GM19043 (cell line): ENCODE measurements around the gene INSIG2.
A peak's percentile ranks its signal among the peaks of the same experiment; 100 is the strongest.

Source experiments
- ATAC-seq: cut with Tn5 transposase; IDR thresholded peaks from one replicate; pipeline ENCODE4 v1.9.1; 2021; ENCODE audit warnings: low read depth; ENCODE audit not compliant: unreplicated experiment

Gene INSIG2

GRCh38 chr2:118097657-118098056 lies 9.4 kb downstream of the INSIG2 start:
- ATAC-seq, result no peak

GRCh38 chr2:118098307-118099030 lies 10.2 kb downstream of the INSIG2 start:
- no peak for ATAC-seq

DNA sequence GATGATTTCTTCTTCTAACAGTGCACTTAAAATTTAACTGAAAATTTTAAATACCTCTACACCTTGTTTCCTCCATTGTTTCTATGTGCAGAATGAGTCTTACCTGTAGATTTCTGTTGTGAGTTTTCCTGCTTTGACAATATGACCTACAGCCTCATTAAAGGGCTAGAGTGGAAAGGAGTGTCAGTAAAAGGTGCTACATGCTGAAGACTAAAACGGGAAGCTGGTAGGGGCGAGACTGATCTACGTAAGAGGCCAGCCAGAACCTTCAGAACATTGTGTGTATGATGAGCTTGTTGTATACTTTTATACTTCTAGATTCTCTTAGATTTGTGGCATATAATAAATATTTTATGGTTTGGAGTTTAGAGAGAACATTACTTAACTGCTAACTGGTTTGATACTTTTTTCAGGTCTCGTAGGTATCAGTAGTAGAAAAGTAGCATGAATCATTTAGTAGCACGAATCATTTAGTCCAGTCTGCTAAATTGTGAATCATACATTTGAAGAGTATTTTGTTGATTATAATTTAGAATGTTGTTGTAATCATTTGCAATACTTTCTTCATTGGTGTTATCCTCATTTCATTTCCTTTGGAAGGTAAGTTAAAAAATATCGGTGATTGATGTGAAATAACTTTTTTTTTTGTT lies 14.3 kb downstream of the INSIG2 start:
- ATAC-seq, result no peak

GRCh38 chr2:118103951-118104940 lies 16.0 kb downstream of the INSIG2 start:
- ATAC-seq, result peak; percentile 97

- ATAC-seq, result no peak
These were observed 17.2 kb downstream of the INSIG2 start for GRCh38 chr2:118105497-118105896.

GRCh38 chr2:118106926-118107325 lies 18.7 kb downstream of the INSIG2 start:
- no peak for ATAC-seq

- no peak for ATAC-seq
These were observed 22.0 kb downstream of the INSIG2 start for GRCh38 chr2:118110310-118110709.

DNA sequence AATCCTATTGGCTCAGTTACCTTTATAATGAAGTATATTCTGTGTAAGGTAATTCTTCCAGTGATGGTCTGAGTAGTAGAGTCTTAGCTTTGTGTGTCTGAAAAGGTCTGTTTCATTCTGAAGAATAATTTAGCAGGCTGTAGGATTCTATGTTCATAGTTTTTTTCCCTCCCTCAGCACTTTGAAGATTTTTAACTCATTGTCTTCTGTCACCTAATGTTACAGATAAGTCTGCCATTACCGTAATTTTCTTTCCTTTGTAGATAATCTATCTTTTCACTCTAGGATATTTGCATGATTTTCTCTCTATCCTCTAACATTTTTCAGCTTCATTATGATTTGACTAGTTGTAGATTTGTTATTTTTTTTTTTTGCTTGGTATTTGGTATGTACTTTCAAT lies 22.7 kb downstream of the INSIG2 start:
- ATAC-seq, result no peak

DNA sequence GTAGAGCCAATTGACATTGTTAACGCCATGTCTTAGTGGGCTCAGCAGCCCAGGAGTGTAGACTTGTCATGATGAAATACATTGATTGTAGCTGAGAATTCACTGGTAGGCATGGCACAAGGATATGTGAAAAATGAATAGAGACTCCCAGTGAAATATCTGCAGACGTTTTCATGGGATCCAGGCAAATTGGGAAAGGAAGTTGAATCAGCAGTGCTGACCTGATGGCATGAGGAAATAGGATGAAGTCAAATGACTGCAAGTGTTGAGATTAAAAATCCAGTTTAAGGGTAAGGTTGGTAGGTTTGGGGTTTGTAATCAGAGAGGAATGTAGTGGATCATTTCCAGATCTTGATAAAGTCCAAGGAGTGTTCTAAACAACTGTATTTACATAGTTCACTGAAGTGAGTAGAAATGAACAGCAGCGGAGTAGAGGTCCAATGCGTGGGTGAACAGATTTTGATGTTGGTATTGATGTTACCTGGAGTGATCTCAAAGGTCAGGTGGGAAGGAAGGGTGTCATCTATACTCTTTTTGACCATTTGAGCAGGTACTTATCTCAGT lies 24.6 kb downstream of the INSIG2 start:
- ATAC-seq, result no peak

DNA sequence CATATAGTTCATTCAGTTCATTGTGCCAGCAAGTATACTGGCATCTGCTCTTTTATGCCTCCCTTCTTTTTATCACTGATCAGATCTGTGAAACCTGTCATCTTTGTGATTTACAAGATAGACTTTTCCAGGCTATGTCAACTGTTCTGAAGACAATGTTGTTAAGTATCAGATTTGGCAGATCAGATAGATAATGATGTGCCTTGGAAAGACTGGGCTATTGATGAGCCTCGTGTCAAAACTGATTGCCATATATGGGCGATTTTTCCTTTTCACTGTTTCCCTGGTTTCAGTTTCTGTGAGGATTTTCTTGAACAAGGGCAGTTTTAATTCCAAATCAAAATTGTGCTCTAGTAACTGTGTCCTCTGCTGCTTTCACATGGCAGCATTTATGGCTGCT lies 26.6 kb downstream of the INSIG2 start:
- ATAC-seq, result no peak

DNA sequence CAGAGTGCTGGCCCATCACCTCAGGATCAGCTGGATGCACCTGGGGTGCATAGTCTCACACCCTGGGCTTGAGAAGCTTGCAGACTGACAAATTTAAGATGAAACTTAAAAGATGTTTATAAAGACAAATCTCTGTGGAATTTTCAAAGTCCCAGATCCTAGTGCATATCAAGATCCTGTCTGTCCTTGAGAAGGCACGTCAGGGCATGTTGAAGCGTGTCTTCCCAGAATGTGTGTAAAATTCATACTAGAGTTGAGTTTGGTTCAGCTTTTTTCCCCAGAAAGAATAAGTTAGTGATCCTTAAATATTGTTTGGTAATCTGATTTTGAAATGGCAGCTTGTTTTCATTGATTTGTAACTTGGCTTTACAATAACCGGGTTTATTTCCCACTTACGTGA lies 27.5 kb downstream of the INSIG2 start:
- no peak for ATAC-seq

DNA sequence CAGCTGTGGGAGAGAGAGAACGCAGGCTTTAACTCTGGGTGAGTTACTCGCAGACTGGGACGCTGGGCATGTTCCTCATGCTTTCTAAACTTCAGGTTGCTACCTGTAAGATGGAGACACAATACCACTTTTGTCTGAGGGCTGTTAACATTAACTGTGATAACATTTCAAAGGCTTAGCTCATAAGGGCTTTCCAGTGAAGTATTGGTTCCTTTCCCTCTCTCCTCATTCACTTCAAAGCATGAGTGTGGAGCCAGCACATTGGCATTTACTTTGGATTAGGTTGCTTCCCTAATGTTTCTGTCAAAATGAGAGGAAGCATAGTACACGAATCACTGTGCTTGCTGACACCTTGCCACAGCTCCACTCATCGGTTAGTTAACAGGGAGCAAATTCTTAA lies 30.2 kb downstream of the INSIG2 start:
- ATAC-seq, result no peak

DNA sequence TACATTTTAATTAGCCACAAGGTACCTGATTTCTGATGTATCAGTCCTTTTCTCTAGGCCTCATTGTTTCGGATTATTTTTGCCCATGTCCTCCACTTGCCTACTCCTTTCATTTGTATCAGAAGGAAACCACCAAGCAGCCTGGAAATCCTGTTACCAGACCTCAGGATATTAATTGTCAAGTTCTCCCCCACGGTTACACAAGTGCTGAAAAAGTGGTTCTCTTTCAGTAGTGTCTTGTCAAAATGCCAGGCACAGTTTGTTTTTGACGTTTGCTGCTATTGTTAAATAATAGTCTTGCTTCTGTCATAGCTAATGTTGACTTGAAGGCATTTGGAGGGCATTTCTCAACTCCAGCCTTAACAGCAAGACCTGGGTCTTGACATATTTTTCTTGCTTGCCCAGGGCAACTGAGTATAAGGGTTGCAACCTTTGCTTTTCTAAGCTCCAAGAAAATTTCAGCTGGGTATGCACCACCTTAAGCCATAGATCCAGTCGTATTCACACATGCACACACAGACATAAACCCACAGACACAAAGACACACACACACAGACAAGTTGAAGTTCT lies 31.0 kb downstream of the INSIG2 start:
- no peak for ATAC-seq

DNA sequence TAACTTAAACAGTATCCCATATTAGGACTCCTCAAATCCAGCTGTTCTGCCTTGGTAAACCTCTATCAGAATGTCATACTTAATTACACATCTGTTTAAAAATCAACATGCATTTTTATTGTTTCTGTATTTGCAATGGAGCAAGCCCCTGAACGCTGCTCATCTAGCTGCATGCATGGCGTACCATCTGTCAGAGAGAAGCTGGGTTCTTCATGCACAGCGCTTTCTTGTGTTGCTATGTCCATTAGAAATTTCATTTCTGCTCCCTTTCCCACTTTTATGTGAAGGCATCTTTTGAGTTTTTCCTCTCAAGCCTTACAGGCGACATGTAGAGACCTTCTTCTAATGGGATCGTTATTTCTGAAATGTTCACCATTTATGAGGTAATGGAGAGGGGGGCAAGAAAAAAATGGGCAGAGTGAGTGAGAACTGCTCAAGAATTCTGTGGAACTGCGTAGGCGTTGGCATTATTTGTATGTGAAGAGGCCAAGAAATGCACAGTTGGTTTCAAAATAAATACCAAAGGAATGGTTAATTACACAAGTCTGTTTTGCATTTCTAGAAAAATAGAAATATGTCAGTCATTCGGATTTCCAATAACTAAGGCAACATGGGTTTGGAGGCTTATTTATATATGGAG lies 31.6 kb downstream of the INSIG2 start:
- ATAC-seq, result no peak

DNA sequence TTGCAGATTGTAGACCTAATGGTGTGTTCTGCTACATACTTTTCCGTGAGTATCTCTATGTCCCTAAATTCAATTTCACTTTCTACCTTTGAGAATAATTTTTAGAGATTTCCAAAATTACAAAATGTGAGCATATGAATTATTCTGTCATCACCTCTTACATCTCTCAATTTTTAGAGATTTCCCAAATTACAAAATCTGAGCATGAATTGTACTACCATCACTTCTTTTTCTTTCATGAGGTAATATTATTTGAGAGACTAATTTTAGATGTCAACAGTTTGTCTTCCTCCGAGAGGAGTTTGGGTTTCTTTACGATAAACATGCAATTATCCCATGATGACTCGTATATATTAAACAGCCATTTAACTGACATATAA lies 32.1 kb downstream of the INSIG2 start:
- no peak for ATAC-seq

DNA sequence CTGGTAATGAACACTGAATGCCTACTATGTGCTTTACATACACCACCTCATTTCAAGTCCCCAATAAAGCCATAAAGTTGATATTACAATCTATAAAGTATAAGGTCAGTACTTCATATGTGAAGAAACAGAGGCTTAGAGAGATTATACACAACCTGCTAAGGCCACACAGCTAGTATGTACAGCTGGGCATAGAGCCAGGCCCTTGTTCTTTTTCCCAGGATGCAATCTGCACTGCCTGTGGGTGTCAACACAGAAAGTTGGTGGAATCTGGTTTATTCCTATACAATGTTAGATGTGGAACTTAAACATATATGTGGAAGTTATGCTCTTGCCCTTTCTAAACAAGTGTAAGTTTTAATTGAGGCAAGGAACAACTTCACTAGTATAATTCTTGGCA lies 32.8 kb downstream of the INSIG2 start:
- ATAC-seq, result no peak

- ATAC-seq, result no peak
These were observed 33.8 kb downstream of the INSIG2 start for GRCh38 chr2:118121986-118122524.

GRCh38 chr2:118122594-118123281 lies 34.5 kb downstream of the INSIG2 start:
- ATAC-seq, result peak; percentile 84

GRCh38 chr2:118123561-118124232 lies 35.4 kb downstream of the INSIG2 start:
- ATAC-seq, result no peak
